Ovary (tissue), 9 donors: Measurements from ENCODE around the gene ORMDL1. TPM values are rescaled to one million over a fixed set of nuclear protein-coding genes. Genes with fewer than 3 reads are reported as not detected.

Source experiments
- DNase-seq, 5 donors: peaks; one replicate each; pipeline ENCODE4 v3.0.0-alpha.2; 2019 to 2020
- H3K27ac ChIP-seq, 2 donors: fragments of 200-600 bp; one replicate each; pipeline versions ENCODE4 v1.5.1 to v1.8.0; 2019 to 2022
- H3K27me3 ChIP-seq: fragments of 200-600 bp; one replicate; pipeline ENCODE4 v1.8.0; 2022
- H3K36me3 ChIP-seq: fragments of 200-600 bp; sonication (generic); one replicate; pipeline ENCODE4 v1.5.1; 2019
- H3K4me1 ChIP-seq: one replicate; pipeline ENCODE4 v1.8.1; 2013; ENCODE audit warnings: mild to moderate bottlenecking, moderate library complexity; ENCODE audit not compliant: insufficient read depth
- H3K4me3 ChIP-seq: fragments of 200-600 bp; sonication (generic); one replicate; pipeline ENCODE4 v1.5.1; 2017
- H3K9me3 ChIP-seq, 2 donors: fragments of 200-600 bp in 1 of 2; sonication (generic) in 1 of 2; one replicate each; pipeline versions ENCODE4 v1.5.1 to v1.8.1; 2013 to 2019; ENCODE audit warnings: mild to moderate bottlenecking in 1 of 2, moderate library complexity in 1 of 2
- EP300 ChIP-seq: sonication (generic); formaldehyde crosslinking; IDR thresholded peaks from one replicate; pipeline ENCODE4 v1.6.1; 2017; ENCODE audit warnings: antibody characterized with exemption
- POLR2A ChIP-seq: fragments of 450-650 bp; IDR thresholded peaks from one replicate; pipeline ENCODE4 v1.6.1; 2017; ENCODE audit warnings: antibody characterized with exemption, mild to moderate bottlenecking, moderate library complexity
- WGBS, 3 donors: extraction: QIAGEN DNeasy Blood & Tissue Kit in 1 of 3; methylation state at CpG; one replicate each; pipeline versions ENCODE4 v1.1.5 to v1.1.7; 2013 to 2017; 5-methylcytosine and 5-hydroxymethylcytosine counted together
- intact Hi-C, 4 donors: fragments of 100-400 bp; cut with DNase I; formaldehyde crosslinking; loops; one replicate each; pipeline versions ENCODE4 v1.11.0 to v1.15.1; 2022 to 2023
- polyA plus RNA-seq, 2 donors: library from polyadenylated mRNA; stranded (reverse); fragments of 200-250 nt in 1 of 2; fragments of 350-450 nt in 1 of 2; fragmentation: Illumina TruSeq in 1 of 2; extraction: RNeasy Lipid Tissue Mini Kit (QIAGEN cat#74804) in 1 of 2; gene quantifications; one replicate each; pipeline ENCODE4 v1.2.3, GENCODE V29; 2013 to 2014
- total RNA-seq, 7 donors: library from RNA; depleted of rRNA in 2 of 7; stranded (reverse); fragments of >200 nt in 2 of 7; fragmentation: NEBNext Ultra II Directional in 3 of 7; extraction: Animal tissue kit (Norgen Biotek cat#: 25700) in 3 of 7; gene quantifications; one replicate each; pipeline versions ENCODE4 v1.1.0 to v1.2.4, GENCODE V29; 2016 to 2023
- TF ChIP-seq, protein P1 (sequence below), 3 donors: fragments of 450-650 bp in 2 of 3; fragments of 200-600 bp in 1 of 3; IDR thresholded peaks; one replicate each; pipeline versions ENCODE4 v1.5.1 to v1.8.0; 2016 to 2022; ENCODE audit warnings: antibody characterized with exemption in 3 of 3, mild to moderate bottlenecking in 1 of 3
- donor health status: DM: no; HTN: no; CAD: no; lungs with moderate emphysema.
- donor health status: DM: no; HTN: no; CAD: no.
- donor health status: Bipolar disorder and iron deficiency.
- donor health status: DM: yes; HTN: yes; CAD: no.
- donor health status: DM: no; HTN: no; CAD: no.
- donor health status: DM: yes; HTN: yes; CAD: no.

ORMDL1 gene
- total and polyA plus RNA-seq, 9 donors: 34.8 to 70.7 (median 48.7) TPM

DNA sequence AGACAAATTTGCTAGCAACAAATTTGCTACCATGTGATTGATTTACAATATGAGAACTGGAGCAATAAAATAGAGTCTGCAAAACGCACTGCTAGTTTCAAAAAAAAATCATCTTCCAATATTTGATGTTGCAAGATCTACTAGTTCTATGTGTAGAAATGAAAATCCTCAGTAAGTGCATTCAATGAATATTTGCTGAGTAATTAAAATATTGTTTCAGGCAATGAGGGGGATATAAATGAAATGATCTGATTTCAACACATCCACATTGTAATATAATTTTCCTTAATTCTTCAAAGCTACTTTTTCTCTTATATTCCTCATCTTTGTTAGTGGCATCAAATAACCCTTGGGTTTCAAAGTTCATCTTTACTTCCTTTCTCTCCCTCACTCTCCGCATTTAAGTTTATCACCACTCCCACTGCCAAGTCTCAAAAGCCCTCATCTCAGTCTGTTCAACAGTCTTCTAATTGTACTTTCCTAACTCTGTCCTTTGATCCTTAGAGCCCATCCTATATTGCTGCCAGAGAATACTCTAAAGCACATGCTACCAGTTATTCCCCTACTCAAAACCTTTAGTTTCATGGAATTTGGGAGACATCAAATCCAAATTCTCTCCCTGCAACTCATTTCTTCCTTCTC lies 27.7 kb downstream of the ORMDL1 start:
- Histone ChIP-seq H3K27me3 (no peaks in the 10 kb centered on the region), H3K9me3 (no peaks in the 10 kb centered on the region), H3K36me3 (no peaks in the 10 kb centered on the region), H3K4me3 (no peak overlapping the region), H3K27ac (no peak overlapping the region), H3K4me1 (no peaks in the 10 kb centered on the region)
- TF ChIP-seq POLR2A (no peak), EP300 (no peak)
- TF ChIP-seq, protein P1, sequence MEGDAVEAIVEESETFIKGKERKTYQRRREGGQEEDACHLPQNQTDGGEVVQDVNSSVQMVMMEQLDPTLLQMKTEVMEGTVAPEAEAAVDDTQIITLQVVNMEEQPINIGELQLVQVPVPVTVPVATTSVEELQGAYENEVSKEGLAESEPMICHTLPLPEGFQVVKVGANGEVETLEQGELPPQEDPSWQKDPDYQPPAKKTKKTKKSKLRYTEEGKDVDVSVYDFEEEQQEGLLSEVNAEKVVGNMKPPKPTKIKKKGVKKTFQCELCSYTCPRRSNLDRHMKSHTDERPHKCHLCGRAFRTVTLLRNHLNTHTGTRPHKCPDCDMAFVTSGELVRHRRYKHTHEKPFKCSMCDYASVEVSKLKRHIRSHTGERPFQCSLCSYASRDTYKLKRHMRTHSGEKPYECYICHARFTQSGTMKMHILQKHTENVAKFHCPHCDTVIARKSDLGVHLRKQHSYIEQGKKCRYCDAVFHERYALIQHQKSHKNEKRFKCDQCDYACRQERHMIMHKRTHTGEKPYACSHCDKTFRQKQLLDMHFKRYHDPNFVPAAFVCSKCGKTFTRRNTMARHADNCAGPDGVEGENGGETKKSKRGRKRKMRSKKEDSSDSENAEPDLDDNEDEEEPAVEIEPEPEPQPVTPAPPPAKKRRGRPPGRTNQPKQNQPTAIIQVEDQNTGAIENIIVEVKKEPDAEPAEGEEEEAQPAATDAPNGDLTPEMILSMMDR (IDR thresholded peaks at IDR 0.05): no peak
- intact Hi-C loops: no loop called here
- DNase-seq: no peak
- 55 to 81% (median 81%) methylated on average over 2 of the region's 2 CpGs for WGBS, 3 donors

DNA sequence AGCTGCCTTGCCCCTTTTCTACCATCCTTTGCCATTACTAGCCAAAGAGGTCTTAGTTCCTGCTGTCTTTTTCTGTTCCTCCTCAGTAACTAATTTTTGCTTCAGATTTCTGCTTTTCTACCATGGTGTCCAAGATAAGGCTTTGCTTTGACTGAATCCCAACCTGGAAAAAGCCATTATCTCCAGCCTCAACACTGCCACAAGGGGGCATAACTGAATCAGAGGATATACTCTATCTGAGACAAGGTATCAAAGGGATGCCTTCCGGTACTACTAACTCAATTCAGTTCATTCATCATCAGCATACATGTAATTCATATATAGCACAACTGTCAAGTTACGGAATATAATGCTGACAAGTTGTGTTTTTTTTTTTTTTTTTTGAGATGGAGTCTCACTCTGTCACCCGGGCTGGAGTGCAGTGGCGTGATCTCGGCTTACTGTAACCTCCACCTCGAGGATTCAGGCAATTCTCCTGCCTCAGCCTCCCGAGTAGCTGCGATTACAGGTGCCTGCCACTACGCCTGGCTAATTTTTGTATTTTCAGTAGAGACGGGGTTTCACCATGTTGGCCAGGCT lies 33.0 kb downstream of the ORMDL1 start:
- peak in 1 of 5 donors; percentile 27 for DNase-seq
- H3K4me3 ChIP-seq: no peak overlapping the region
- H3K27me3 ChIP-seq: no peaks in the 10 kb centered on the region
- no peaks in the 10 kb centered on the region for H3K9me3 ChIP-seq
- no peaks in the 10 kb centered on the region for H3K36me3 ChIP-seq
- TF ChIP-seq POLR2A: no peak
- TF ChIP-seq, protein P1 (IDR thresholded peaks at IDR 0.05): peak in 1 of 3 donors; percentile 18
- 83 to 89% (median 86%) methylated on average over 10 of the region's 10 CpGs for WGBS, 3 donors
- no peaks in the 10 kb centered on the region for H3K4me1 ChIP-seq
- no peak overlapping the region for H3K27ac ChIP-seq
- intact Hi-C loops: no loop called here

DNA sequence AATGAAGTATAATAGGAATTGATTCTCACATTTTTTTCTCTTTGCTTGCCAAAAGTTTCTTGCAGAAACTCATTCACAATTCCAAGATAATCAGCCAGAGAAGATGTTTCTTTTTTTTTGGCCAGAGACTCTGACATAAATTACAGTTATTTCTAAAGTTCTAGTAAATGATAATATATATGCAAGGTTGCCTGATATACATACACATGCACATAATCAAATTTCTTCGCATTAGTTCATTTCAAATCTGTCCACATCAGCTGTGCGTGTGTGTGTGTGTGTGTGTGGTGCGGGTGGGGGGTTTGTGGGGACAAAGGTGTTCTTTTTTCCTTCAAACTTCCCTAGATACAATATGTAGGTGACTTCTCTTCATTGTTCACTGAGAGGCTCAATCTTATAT lies 54.7 kb downstream of the ORMDL1 start:
- H3K27ac ChIP-seq: no peak overlapping the region
- intact Hi-C loops: no loop called here
- H3K36me3 ChIP-seq: no peaks in the 10 kb centered on the region
- no peak for DNase-seq
- H3K27me3 ChIP-seq: no peaks in the 10 kb centered on the region
- H3K9me3 ChIP-seq: no peaks in the 10 kb centered on the region
- TF ChIP-seq, protein P1 (IDR thresholded peaks at IDR 0.05): no peak
- TF ChIP-seq EP300 (no peak), POLR2A (no peak)
- no peak overlapping the region for H3K4me3 ChIP-seq
- WGBS, 3 donors: 63 to 70% (median 68%) methylated on average over 3 of the region's 3 CpGs
- no peaks in the 10 kb centered on the region for H3K4me1 ChIP-seq

DNA sequence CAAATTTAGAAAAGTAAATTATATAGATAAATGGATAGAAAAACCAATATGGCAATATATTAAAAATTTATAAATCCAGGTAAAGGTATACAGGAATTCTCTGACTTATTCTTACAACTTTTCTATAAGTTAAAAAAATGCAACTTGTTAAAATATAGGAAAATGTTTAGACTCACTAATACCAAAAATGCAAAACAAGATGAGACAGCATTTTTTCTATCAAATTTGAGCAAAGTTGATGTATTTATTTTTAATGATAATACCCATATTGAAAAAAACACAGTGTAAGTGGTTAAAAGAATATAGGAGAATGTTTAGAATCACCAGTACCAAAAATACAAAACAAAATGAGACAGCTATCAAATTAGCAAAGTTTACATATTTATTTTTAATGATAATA lies 57.3 kb downstream of the ORMDL1 start:
- H3K27ac ChIP-seq: no peak overlapping the region
- no peak for DNase-seq
- no peak overlapping the region for H3K4me3 ChIP-seq
- H3K36me3 ChIP-seq: no peaks in the 10 kb centered on the region
- intact Hi-C loops: no loop called here
- H3K27me3 ChIP-seq: no peaks in the 10 kb centered on the region
- no peaks in the 10 kb centered on the region for H3K9me3 ChIP-seq
- TF ChIP-seq EP300 (no peak), POLR2A (no peak)
- TF ChIP-seq, protein P1 (IDR thresholded peaks at IDR 0.05): no peak
- no peaks in the 10 kb centered on the region for H3K4me1 ChIP-seq
